ENCODE results near the gene RBM4.

DNA sequence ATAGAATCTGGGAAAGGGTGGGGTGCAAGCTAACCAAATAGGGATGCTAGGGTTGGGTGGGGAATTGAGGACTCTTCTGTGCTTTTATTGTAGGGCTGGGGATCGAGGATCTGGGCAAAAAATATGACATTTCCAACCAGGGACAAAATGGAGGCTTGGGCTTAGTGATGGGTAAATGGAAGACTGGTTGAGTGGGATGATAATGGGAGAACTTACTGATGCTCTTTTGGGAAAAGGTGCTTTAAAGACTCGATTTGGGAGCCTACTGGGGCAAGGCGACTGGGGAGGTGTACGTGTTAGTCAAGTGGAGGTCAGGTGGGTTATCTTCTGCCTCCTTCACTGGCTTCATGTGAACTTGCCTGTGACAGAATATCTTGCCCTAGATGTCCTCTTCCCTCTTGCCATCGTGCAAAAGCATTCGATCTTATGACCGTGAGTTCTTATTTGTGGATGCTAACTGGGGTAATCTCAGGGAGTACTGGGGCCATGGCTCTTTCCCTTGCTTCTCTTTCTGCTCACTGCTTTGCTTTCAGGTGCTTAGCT, 10.4 kb upstream of the RBM4 start:
- TF ChIP-seq, protein P1, sequence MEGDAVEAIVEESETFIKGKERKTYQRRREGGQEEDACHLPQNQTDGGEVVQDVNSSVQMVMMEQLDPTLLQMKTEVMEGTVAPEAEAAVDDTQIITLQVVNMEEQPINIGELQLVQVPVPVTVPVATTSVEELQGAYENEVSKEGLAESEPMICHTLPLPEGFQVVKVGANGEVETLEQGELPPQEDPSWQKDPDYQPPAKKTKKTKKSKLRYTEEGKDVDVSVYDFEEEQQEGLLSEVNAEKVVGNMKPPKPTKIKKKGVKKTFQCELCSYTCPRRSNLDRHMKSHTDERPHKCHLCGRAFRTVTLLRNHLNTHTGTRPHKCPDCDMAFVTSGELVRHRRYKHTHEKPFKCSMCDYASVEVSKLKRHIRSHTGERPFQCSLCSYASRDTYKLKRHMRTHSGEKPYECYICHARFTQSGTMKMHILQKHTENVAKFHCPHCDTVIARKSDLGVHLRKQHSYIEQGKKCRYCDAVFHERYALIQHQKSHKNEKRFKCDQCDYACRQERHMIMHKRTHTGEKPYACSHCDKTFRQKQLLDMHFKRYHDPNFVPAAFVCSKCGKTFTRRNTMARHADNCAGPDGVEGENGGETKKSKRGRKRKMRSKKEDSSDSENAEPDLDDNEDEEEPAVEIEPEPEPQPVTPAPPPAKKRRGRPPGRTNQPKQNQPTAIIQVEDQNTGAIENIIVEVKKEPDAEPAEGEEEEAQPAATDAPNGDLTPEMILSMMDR (IDR thresholded peaks at IDR 0.05) = no peak
- TF ChIP-seq ZFX (IDR thresholded peaks at IDR 0.05; ENCODE audit: borderline replicate concordance) = no peak

Measured in 22Rv1 (cell line).